ENCODE data around the gene CCDC175.

DNA sequence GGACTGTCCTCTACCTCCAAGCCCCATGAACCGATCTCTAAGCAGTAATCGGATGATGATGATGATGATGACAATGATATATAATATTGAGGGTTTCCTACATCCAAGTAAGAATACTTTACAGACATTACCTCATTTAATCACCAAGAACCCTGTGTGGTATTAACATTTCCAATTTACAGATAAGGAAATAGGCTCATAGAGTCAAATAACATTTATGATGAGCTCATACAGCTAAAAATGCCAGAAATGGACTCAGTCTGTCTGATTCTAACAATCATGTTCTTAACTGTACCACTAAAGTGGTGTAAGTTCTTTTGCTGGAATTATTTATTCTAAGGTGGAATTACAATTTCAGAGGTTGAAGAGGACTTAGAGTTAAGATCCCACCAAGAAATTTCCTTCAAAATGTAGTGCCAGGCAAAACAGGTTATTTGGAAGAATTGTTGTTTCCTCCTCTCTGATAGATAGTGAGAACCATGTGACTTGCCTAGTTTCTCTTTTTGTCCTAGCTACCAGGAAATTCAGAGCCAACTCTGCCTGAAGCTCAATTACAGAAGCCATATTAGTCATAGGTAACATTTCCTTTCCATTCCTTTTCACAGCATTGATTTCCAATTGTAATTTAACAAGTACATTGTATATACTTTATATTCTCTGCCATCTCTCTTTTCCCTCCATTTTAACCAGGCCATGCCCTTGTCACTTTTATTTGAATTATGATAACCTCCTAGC is 23.8 kb upstream of the CCDC175 start:
- TF ChIP-seq, protein P1, sequence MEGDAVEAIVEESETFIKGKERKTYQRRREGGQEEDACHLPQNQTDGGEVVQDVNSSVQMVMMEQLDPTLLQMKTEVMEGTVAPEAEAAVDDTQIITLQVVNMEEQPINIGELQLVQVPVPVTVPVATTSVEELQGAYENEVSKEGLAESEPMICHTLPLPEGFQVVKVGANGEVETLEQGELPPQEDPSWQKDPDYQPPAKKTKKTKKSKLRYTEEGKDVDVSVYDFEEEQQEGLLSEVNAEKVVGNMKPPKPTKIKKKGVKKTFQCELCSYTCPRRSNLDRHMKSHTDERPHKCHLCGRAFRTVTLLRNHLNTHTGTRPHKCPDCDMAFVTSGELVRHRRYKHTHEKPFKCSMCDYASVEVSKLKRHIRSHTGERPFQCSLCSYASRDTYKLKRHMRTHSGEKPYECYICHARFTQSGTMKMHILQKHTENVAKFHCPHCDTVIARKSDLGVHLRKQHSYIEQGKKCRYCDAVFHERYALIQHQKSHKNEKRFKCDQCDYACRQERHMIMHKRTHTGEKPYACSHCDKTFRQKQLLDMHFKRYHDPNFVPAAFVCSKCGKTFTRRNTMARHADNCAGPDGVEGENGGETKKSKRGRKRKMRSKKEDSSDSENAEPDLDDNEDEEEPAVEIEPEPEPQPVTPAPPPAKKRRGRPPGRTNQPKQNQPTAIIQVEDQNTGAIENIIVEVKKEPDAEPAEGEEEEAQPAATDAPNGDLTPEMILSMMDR (IDR thresholded peaks at IDR 0.05) = no peak
- no peak for TF ChIP-seq EP300 (IDR thresholded peaks at IDR 0.05)

All from upper lobe of left lung (tissue), 4 donors.